GM23248 (cell line): ENCODE measurements around the gene UGT1A10. TPM values are rescaled to one million over a fixed set of nuclear protein-coding genes. Genes with fewer than 3 reads are reported as not detected.

Source experiments
- DNase-seq: peaks from one replicate; pipeline ENCODE4 v3.0.0-alpha.2; 2015
- H2AFZ ChIP-seq: fragments of 200-600 bp; sonication (generic); 2 replicates; pipeline ENCODE4 v1.6.1; 2016; ENCODE audit warnings: antibody characterized with exemption
- H3F3A ChIP-seq: fragments of 200-600 bp; sonication (generic); 2 replicates; pipeline ENCODE4 v1.6.1; 2016; ENCODE audit warnings: mild to moderate bottlenecking, antibody characterized with exemption, mixed run types; ENCODE audit not compliant: insufficient read depth
- H3K27ac ChIP-seq: fragments of 200-600 bp; sonication (generic); 2 replicates; pipeline ENCODE4 v1.5.1; 2016; ENCODE audit warnings: mild to moderate bottlenecking
- H3K27me3 ChIP-seq: fragments of 200-600 bp; sonication (generic); replicated peaks from 2 replicates; pipeline ENCODE4 v1.6.1; 2016; ENCODE audit warnings: mild to moderate bottlenecking; ENCODE audit not compliant: insufficient read depth
- H3K36me3 ChIP-seq: fragments of 200-600 bp; sonication (generic); 2 replicates; pipeline ENCODE4 v1.6.1; 2016; ENCODE audit warnings: low read depth, mild to moderate bottlenecking
- H3K4me1 ChIP-seq: fragments of 200-600 bp; sonication (generic); 2 replicates; pipeline ENCODE4 v1.6.1; 2016; ENCODE audit warnings: mild to moderate bottlenecking; ENCODE audit not compliant: insufficient read depth
- H3K4me2 ChIP-seq: fragments of 200-600 bp; sonication (generic); one replicate; pipeline ENCODE4 v1.6.1; 2016; ENCODE audit warnings: mild to moderate bottlenecking; ENCODE audit not compliant: unreplicated experiment
- H3K4me3 ChIP-seq: fragments of 200-600 bp; sonication (generic); 2 replicates; pipeline ENCODE4 v1.5.1; 2016; ENCODE audit warnings: mild to moderate bottlenecking
- H3K79me2 ChIP-seq: fragments of 200-600 bp; sonication (generic); 2 replicates; pipeline ENCODE4 v1.6.1; 2016; ENCODE audit warnings: mild to moderate bottlenecking; ENCODE audit not compliant: insufficient read depth
- H3K9ac ChIP-seq: fragments of 200-600 bp; sonication (generic); 2 replicates; pipeline ENCODE4 v1.6.1; 2016; ENCODE audit warnings: mild to moderate bottlenecking
- H3K9me2 ChIP-seq: fragments of 200-600 bp; sonication (generic); 2 replicates; pipeline ENCODE4 v1.6.1; 2016; ENCODE audit warnings: mixed run types, mild to moderate bottlenecking, moderate library complexity; ENCODE audit not compliant: insufficient read depth
- H3K9me3 ChIP-seq: fragments of 200-600 bp; sonication (generic); one replicate; pipeline ENCODE4 v1.6.1; 2017; ENCODE audit warnings: low read depth
- H4K20me1 ChIP-seq: fragments of 200-600 bp; sonication (generic); 2 replicates; pipeline ENCODE4 v1.6.0; 2016; ENCODE audit not compliant: insufficient read depth
- EZH2 ChIP-seq: fragments of 200-600 bp; sonication (generic); IDR thresholded peaks from 2 replicates; pipeline ENCODE4 v1.6.1; 2018; ENCODE audit warnings: antibody characterized with exemption, mild to moderate bottlenecking; ENCODE audit not compliant: insufficient read depth, poor library complexity, severe bottlenecking
- EZH2phosphoT487 ChIP-seq: fragments of 200-600 bp; sonication (generic); IDR thresholded peaks from 2 replicates; pipeline ENCODE4 v1.6.1; 2018; ENCODE audit warnings: antibody characterized with exemption, moderate library complexity, mild to moderate bottlenecking, low read depth; ENCODE audit not compliant: insufficient read depth
- WGBS, 2 experiments: methylation state at CpG; one replicate each; pipeline ENCODE4 v1.1.6; 2015 to 2017; ENCODE audit warnings: low lambda C conversion rate in 2 of 2, low coverage in 1 of 2; ENCODE audit errors: missing lambda C conversion rate in 2 of 2; 5-methylcytosine and 5-hydroxymethylcytosine counted together
- in situ Hi-C: fragments of 300-500 bp; cut with MboI; formaldehyde crosslinking; loops from 2 replicates; pipeline ENCODE4 v1.15.0; 2020
- polyA plus RNA-seq: library from polyadenylated mRNA; unstranded; fragments of >200 nt; fragmentation: Nextera tagmentation; extraction: Ambion mirVana; gene quantifications from 2 replicates; pipeline ENCODE4 v1.2.1, GENCODE V29; 2016
- total RNA-seq: library from RNA; depleted of rRNA; stranded (reverse); fragments of >200 nt; shearing (Covaris generic); gene quantifications from 2 replicates; pipeline ENCODE4 v1.2.3, GENCODE V29; 2014

UGT1A10 gene
- total and polyA plus RNA-seq, 2 experiments from 2014 or later: not detected

DNA sequence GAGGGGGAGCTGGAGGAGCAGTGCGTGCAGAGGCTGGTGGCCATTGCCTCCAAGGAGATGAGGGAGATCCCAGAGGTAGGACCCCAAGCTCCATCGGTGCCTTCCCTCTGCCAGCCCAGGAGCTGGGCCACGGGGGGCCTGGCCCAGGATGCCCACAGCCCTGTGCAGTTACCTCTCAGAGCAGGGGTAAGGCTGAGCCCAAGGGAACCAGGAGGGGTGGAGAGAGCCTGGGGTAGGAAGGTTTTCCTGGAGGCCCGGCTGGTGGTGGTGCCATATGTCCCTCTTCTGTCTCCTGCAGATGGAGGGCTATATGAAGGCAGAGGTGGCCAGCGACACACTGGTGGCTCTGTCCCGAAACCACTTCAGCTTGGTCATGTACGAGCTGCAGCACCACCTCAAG is 153.3 kb downstream of the UGT1A10 start:
- Histone ChIP-seq H3K9me3 (no peaks in the 10 kb centered on the region), H4K20me1 (no peaks in the 10 kb centered on the region), H3K79me2 (no peaks in the 10 kb centered on the region), H3K27me3 (peaks cover 17% of the 10 kb centered on the region; the same call in 1 of the 2 replicates), H3K9me2 (no peaks in the 10 kb centered on the region), H3K27ac (no peak overlapping the region), H3K9ac (no peak overlapping the region), H3K36me3 (no peaks in the 10 kb centered on the region), H3K4me2 (no peak overlapping the region), H3K4me1 (no peaks in the 10 kb centered on the region), H3K4me3 (no peak overlapping the region), H2AFZ (no peak overlapping the region), H3F3A (no peaks in the 10 kb centered on the region)
- WGBS, 2 experiments: 48 to 64% methylated on average over 6 to 7 of the region's 7 CpGs
- no peak for DNase-seq
- no peak for TF ChIP-seq EZH2phosphoT487
- no peak for TF ChIP-seq EZH2
- in situ Hi-C loops: no loop called here

- H3F3A ChIP-seq: no peaks in the 10 kb centered on the region
- TF ChIP-seq EZH2phosphoT487: no peak
- no peak for TF ChIP-seq EZH2
- H3K9ac ChIP-seq: no peak overlapping the region
- H3K27ac ChIP-seq: no peak overlapping the region
- no peak overlapping the region for H3K4me3 ChIP-seq
- H3K9me2 ChIP-seq: no peaks in the 10 kb centered on the region
- H3K36me3 ChIP-seq: no peaks in the 10 kb centered on the region
- in situ Hi-C loops: no loop called here
- no peak overlapping the region for H3K4me2 ChIP-seq
- no peak for DNase-seq
- no peaks in the 10 kb centered on the region for H3K79me2 ChIP-seq
- peaks cover 25% of the 10 kb centered on the region; the same call in 1 of the 2 replicates for H3K27me3 ChIP-seq
- 47 to 49% methylated on average over 18 of the region's 18 CpGs for WGBS, 2 experiments
- H3K4me1 ChIP-seq: no peaks in the 10 kb centered on the region
- no peaks in the 10 kb centered on the region for H3K9me3 ChIP-seq
- H4K20me1 ChIP-seq: no peaks in the 10 kb centered on the region
- H2AFZ ChIP-seq: no peak overlapping the region
These were observed 155.1 kb downstream of the UGT1A10 start for GRCh38 chr2:233791151-233791882.

DNA sequence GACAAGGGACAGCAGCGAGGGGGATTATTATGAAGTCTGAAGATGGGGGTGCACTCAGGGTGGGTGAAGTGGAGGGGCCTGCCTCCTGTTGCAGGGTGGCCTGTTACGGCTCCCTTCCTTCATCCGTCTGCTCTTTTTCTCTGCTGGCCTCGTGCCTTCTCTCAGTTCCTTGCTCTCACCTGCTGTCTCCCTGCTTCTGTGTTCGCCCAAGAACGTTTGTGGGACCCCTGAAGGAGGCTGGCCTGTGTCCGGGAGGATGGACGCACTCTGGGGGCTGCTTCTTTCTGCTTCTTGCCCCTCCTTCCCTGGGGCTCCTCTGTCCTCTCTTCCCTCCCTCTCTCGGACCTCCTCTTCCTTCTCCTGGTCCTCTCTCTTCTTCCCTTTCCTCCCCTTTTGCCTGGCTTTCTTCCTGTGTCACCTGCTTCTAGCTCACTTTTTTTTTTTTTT is 155.7 kb downstream of the UGT1A10 start:
- no peak for DNase-seq
- H4K20me1 ChIP-seq: no peaks in the 10 kb centered on the region
- H3K4me1 ChIP-seq: no peaks in the 10 kb centered on the region
- H3K27ac ChIP-seq: no peak overlapping the region
- 51 to 59% methylated on average over 8 to 9 of the region's 9 CpGs for WGBS, 2 experiments
- H3K9me2 ChIP-seq: no peaks in the 10 kb centered on the region
- H3K36me3 ChIP-seq: no peaks in the 10 kb centered on the region
- no peaks in the 10 kb centered on the region for H3K79me2 ChIP-seq
- H2AFZ ChIP-seq: no peak overlapping the region
- H3K9ac ChIP-seq: no peak overlapping the region
- H3F3A ChIP-seq: no peaks in the 10 kb centered on the region
- no peak for TF ChIP-seq EZH2
- TF ChIP-seq EZH2phosphoT487: no peak
- in situ Hi-C loops: no loop called here
- no peaks in the 10 kb centered on the region for H3K9me3 ChIP-seq
- H3K4me3 ChIP-seq: no peak overlapping the region
- no peak overlapping the region for H3K4me2 ChIP-seq
- H3K27me3 ChIP-seq: peaks cover 25% of the 10 kb centered on the region; the same call in 1 of the 2 replicates

GRCh38 chr2:233792720-233793119 is 156.5 kb downstream of the UGT1A10 start:
- Histone ChIP-seq H4K20me1 (no peaks in the 10 kb centered on the region), H3K4me2 (no peak overlapping the region), H3K27ac (no peak overlapping the region), H3K9me2 (no peaks in the 10 kb centered on the region), H3K36me3 (no peaks in the 10 kb centered on the region), H3K4me1 (no peaks in the 10 kb centered on the region), H3K9me3 (no peaks in the 10 kb centered on the region), H3K4me3 (no peak overlapping the region), H3K27me3 (peaks cover 25% of the 10 kb centered on the region; the same call in 1 of the 2 replicates), H3F3A (no peaks in the 10 kb centered on the region), H3K79me2 (no peaks in the 10 kb centered on the region), H2AFZ (no peak overlapping the region), H3K9ac (no peak overlapping the region)
- in situ Hi-C loops: no loop called here
- TF ChIP-seq EZH2 (no peak), EZH2phosphoT487 (no peak)
- no peak for DNase-seq
- 53 to 55% methylated on average over 7 of the region's 7 CpGs for WGBS, 2 experiments
